CD4-positive, alpha-beta T cell treated with Interferon alpha-2 for 1 hour (primary cell): ENCODE measurements around the gene KIF5A.
"Not testable (repeated sequence)": the region's sequence is repeated elsewhere in the genome, so short reads cannot be mapped to it uniquely, and the experiment has no call there.

Source experiments
- DNase-seq, 2 donors: peaks; one replicate each; pipeline ENCODE4 v3.0.0-alpha.2; 2020 to 2022

KIF5A gene

GRCh38 chr12:57609781-57610553 lies 60.1 kb downstream of the KIF5A start:
- DNase-seq: no peak

- DNase-seq: no peak
Measured at GRCh38 chr12:57610554-57611107, 60.8 kb downstream of the KIF5A start.

- peak in 1 of 2 donors; percentile 50 for DNase-seq
Measured at GRCh38 chr12:57611108-57611826, 61.4 kb downstream of the KIF5A start, which contains the start of gene ARHGEF25. Gene ARHGEF25, plus strand, starts transcription at chr12:57611435. Its CDS starts 460 bp downstream, at chr12:57611895.

- no peak for DNase-seq
Measured at GRCh38 chr12:57611827-57612710, 62.2 kb downstream of the KIF5A start.

- no peak for DNase-seq
Measured at GRCh38 chr12:57612711-57613426, 63.0 kb downstream of the KIF5A start.

- no peak for DNase-seq
Measured at GRCh38 chr12:57613427-57614109, 63.7 kb downstream of the KIF5A start.

- peak in 1 of 2 donors; percentile 38 for DNase-seq
Measured at GRCh38 chr12:57614178-57614947, 64.5 kb downstream of the KIF5A start.

GRCh38 chr12:57614948-57615500 lies 65.2 kb downstream of the KIF5A start:
- no peak for DNase-seq

GRCh38 chr12:57615637-57616036 lies 65.8 kb downstream of the KIF5A start:
- no peak for DNase-seq

- DNase-seq: no peak
Measured at GRCh38 chr12:57616383-57617101, 66.7 kb downstream of the KIF5A start.

GRCh38 chr12:57617942-57618341 lies 68.1 kb downstream of the KIF5A start:
- no peak for DNase-seq

- not testable (repeated sequence) for DNase-seq
Measured at GRCh38 chr12:57618431-57618830, 68.6 kb downstream of the KIF5A start.

- DNase-seq: no peak
Measured at GRCh38 chr12:57618966-57619433, 69.2 kb downstream of the KIF5A start.

GRCh38 chr12:57619434-57620244 lies 69.8 kb downstream of the KIF5A start:
- peak in 1 of 2 donors; percentile 36 for DNase-seq

GRCh38 chr12:57620245-57620935 lies 70.5 kb downstream of the KIF5A start:
- no peak for DNase-seq

GRCh38 chr12:57620936-57621496 lies 71.2 kb downstream of the KIF5A start:
- no peak for DNase-seq

GRCh38 chr12:57621497-57622292 lies 71.9 kb downstream of the KIF5A start:
- peak; percentile 32 to 61 for DNase-seq
